Endothelial cell (in vitro differentiated cells): ENCODE measurements around the gene TMEM163. TPM values are rescaled to one million over a fixed set of nuclear protein-coding genes. Genes with fewer than 3 reads are reported as not detected.

Source experiments
- DNase-seq: peaks from one replicate; pipeline ENCODE4 v3.0.0; 2021; ENCODE audit warnings: low spot score
- H3K27ac Mint-ChIP-seq: one replicate; pipeline ENCODE4 v1.8.0; 2021; ENCODE audit warnings: mixed read lengths, inconsistent platforms; ENCODE audit not compliant: unreplicated experiment
- H3K27me3 Mint-ChIP-seq: one replicate; pipeline ENCODE4 v1.8.0; 2021; ENCODE audit warnings: mild to moderate bottlenecking, moderate library complexity, mixed read lengths, inconsistent platforms; ENCODE audit not compliant: unreplicated experiment
- H3K36me3 Mint-ChIP-seq: one replicate; pipeline ENCODE4 v1.8.0; 2021; ENCODE audit warnings: mild to moderate bottlenecking, low read depth, mixed read lengths, inconsistent platforms; ENCODE audit not compliant: unreplicated experiment
- H3K4me1 Mint-ChIP-seq: one replicate; pipeline ENCODE4 v1.8.0; 2021; ENCODE audit warnings: mild to moderate bottlenecking, mixed read lengths, inconsistent platforms; ENCODE audit not compliant: unreplicated experiment
- H3K4me3 Mint-ChIP-seq: one replicate; pipeline ENCODE4 v1.8.0; 2021; ENCODE audit warnings: mild to moderate bottlenecking, mixed read lengths, inconsistent platforms; ENCODE audit not compliant: unreplicated experiment
- H3K9me3 Mint-ChIP-seq: one replicate; pipeline ENCODE4 v1.8.0; 2021; ENCODE audit warnings: mixed read lengths, inconsistent platforms; ENCODE audit not compliant: unreplicated experiment
- CTCF ChIP-seq: fragments of 200-600 bp; sonication (generic); IDR thresholded peaks from one replicate; pipeline ENCODE4 v1.5.0; 2021; ENCODE audit warnings: antibody characterized with exemption; ENCODE audit not compliant: unreplicated experiment
- total RNA-seq: library from RNA; stranded (reverse); fragmentation: NEBNext Ultra II Directional; extraction: Animal tissue kit (Norgen Biotek cat#: 25700); gene quantifications from one replicate; pipeline ENCODE4 v1.2.1, GENCODE V29; 2021; ENCODE audit not compliant: unreplicated experiment

Gene TMEM163
- total RNA-seq, 1 donor from 2014 or later: 150 TPM

- Mint-ChIP-seq H3K4me1 (no peaks in the 10 kb centered on the region), H3K27me3 (peaks cover 7% of the 10 kb centered on the region), H3K36me3 (peaks cover 22% of the 10 kb centered on the region), H3K27ac (peak overlapping the region; percentile 32), H3K9me3 (no peaks in the 10 kb centered on the region), H3K4me3 (no peak overlapping the region)
- DNase-seq: no peak
- no peak for TF ChIP-seq CTCF
These were observed 228.2 kb downstream of the TMEM163 start for GRCh38 chr2:134490559-134490958.

- no peak overlapping the region for H3K4me3 Mint-ChIP-seq
- no peaks in the 10 kb centered on the region for H3K9me3 Mint-ChIP-seq
- TF ChIP-seq CTCF: no peak
- DNase-seq: no peak
- no peaks in the 10 kb centered on the region for H3K4me1 Mint-ChIP-seq
- peaks cover 7% of the 10 kb centered on the region for H3K27me3 Mint-ChIP-seq
- H3K27ac Mint-ChIP-seq: no peak overlapping the region
- H3K36me3 Mint-ChIP-seq: peaks cover 20% of the 10 kb centered on the region
These were observed 228.9 kb downstream of the TMEM163 start for GRCh38 chr2:134489732-134490384.

- no peak overlapping the region for H3K27ac Mint-ChIP-seq
- H3K27me3 Mint-ChIP-seq: peaks cover 8% of the 10 kb centered on the region
- DNase-seq: no peak
- H3K4me3 Mint-ChIP-seq: no peak overlapping the region
- H3K9me3 Mint-ChIP-seq: no peaks in the 10 kb centered on the region
- no peaks in the 10 kb centered on the region for H3K4me1 Mint-ChIP-seq
- H3K36me3 Mint-ChIP-seq: peaks cover 23% of the 10 kb centered on the region
- no peak for TF ChIP-seq CTCF
These were observed 235.9 kb downstream of the TMEM163 start for GRCh38 chr2:134482766-134483340.

GRCh38 chr2:134482131-134482723 lies 236.6 kb downstream of the TMEM163 start:
- no peaks in the 10 kb centered on the region for H3K9me3 Mint-ChIP-seq
- no peak for DNase-seq
- peaks cover 23% of the 10 kb centered on the region for H3K36me3 Mint-ChIP-seq
- no peak for TF ChIP-seq CTCF
- no peak overlapping the region for H3K4me3 Mint-ChIP-seq
- no peaks in the 10 kb centered on the region for H3K4me1 Mint-ChIP-seq
- no peak overlapping the region for H3K27ac Mint-ChIP-seq
- H3K27me3 Mint-ChIP-seq: peaks cover 8% of the 10 kb centered on the region
